GM12878 (cell line): ENCODE data around the gene TP53BP1. TPM values are rescaled to one million over a fixed set of nuclear protein-coding genes. Genes with fewer than 3 reads are reported as not detected.

ENCODE experiments used
- ATAC-seq: fragments of 200-7000 bp; cut with Tn5 transposase; 3 replicates; pipeline ENCODE4 v1.9.1; 2020; ENCODE audit warnings: mild to moderate bottlenecking, moderate library complexity
- BruUV-seq: library from RNA; stranded (reverse); fragments of 400-500 nt; replicated peaks from 2 replicates; lab custom pipeline; 2021; lab: Mats Ljungman, UMichigan
- CTCF ChIA-PET: fragments of 300-600 bp; sonication (Branson Sonifier 250); formaldehyde crosslinking; extraction: SDS; loops from one replicate; lab custom pipeline; 2021; ENCODE audit warnings: inconsistent platforms; lab: Yijun Ruan, JAX
- POLR2A ChIA-PET: fragments of 350-600 bp; formaldehyde crosslinking; extraction: SDS; loops from one replicate; lab custom pipeline; 2021; ENCODE audit warnings: inconsistent platforms; lab: Charles Lee
- RAD21 ChIA-PET: fragments of 300-600 bp; sonication (Branson Sonifier 250); formaldehyde crosslinking; loops from one replicate; lab custom pipeline; 2023; ENCODE audit warnings: antibody characterized with exemption; ENCODE audit not compliant: unreplicated experiment; lab: Charles Lee
- SMC1A ChIA-PET: fragments of 300-600 bp; sonication (Branson Sonifier 250); formaldehyde crosslinking; loops from one replicate; lab custom pipeline; 2023; ENCODE audit not compliant: unreplicated experiment, uncharacterized antibody; lab: Charles Lee
- DNase-seq: peaks from one replicate; pipeline ENCODE4 v3.0.0-alpha.2; 2011; ENCODE audit warnings: low read depth, low spot score
- FAIRE-seq: peaks from 3 replicates; lab custom pipeline; 2011; peaks lifted over from hg19 to GRCh38; lab: Jason Lieb, UNC
- H2AFZ ChIP-seq: 2 replicates; pipeline ENCODE4 v1.6.0; 2011; ENCODE audit warnings: low read depth, low read length, control low read depth; ENCODE audit not compliant: control insufficient read depth
- H3K27ac ChIP-seq: 2 replicates; pipeline ENCODE4 v1.5.1; 2011; ENCODE audit warnings: control low read depth; ENCODE audit not compliant: control insufficient read depth, insufficient read depth
- H3K27me3 ChIP-seq, 2 experiments: replicated peaks in 1 of 2; 2 replicates each; pipeline versions ENCODE4 v1.6.0 to v1.6.1; 2011; ENCODE audit warnings: low read length in 1 of 2; ENCODE audit not compliant: control insufficient read depth in 2 of 2, insufficient read depth in 2 of 2
- H3K36me3 ChIP-seq, 2 experiments: 2 replicates each; pipeline ENCODE4 v1.5.1; 2011; ENCODE audit warnings: low read length in 1 of 2; ENCODE audit not compliant: control insufficient read depth in 2 of 2, insufficient read depth in 2 of 2
- H3K4me1 ChIP-seq: 2 replicates; pipeline ENCODE4 v1.6.1; 2011; ENCODE audit warnings: mild to moderate bottlenecking, low read length, moderate library complexity, mixed read lengths; ENCODE audit not compliant: control insufficient read depth, insufficient read depth
- H3K4me2 ChIP-seq: 2 replicates; pipeline ENCODE4 v1.6.0; 2011; ENCODE audit warnings: control low read depth; ENCODE audit not compliant: control insufficient read depth, insufficient read depth
- H3K4me3 ChIP-seq: fragments of 200-600 bp; sonication (generic); 2 replicates; pipeline ENCODE4 v1.5.1; 2016
- H3K79me2 ChIP-seq: 2 replicates; pipeline ENCODE4 v1.6.0; 2011; ENCODE audit warnings: low read length; ENCODE audit not compliant: control insufficient read depth, insufficient read depth
- H3K9ac ChIP-seq: 2 replicates; pipeline ENCODE4 v1.8.0; 2011; ENCODE audit warnings: low read length, control low read depth, mixed read lengths; ENCODE audit not compliant: control insufficient read depth, insufficient read depth
- H3K9me3 ChIP-seq: replicated peaks from 3 replicates; pipeline ENCODE4 v1.5.1; 2011; ENCODE audit warnings: mild to moderate bottlenecking, low read length; ENCODE audit not compliant: control insufficient read depth, insufficient read depth
- H4K20me1 ChIP-seq: 2 replicates; pipeline ENCODE4 v1.6.0; 2011; ENCODE audit not compliant: control insufficient read depth, insufficient read depth
- ATF7 ChIP-seq: fragments of 450-650 bp; IDR thresholded peaks from 2 replicates; pipeline ENCODE4 v1.6.1; 2016; ENCODE audit warnings: low read depth, mild to moderate bottlenecking
- IKZF1 ChIP-seq: fragments of 450-650 bp; conservative IDR thresholded peaks from 2 replicates; pipeline ENCODE4 v1.6.1; 2017; ENCODE audit warnings: antibody characterized with exemption, mild to moderate bottlenecking
- MYB ChIP-seq: fragments of 150-350 bp; IDR thresholded peaks from 2 replicates; pipeline ENCODE4 v1.6.1; 2014; ENCODE audit warnings: mild to moderate bottlenecking, low read depth, low read length, borderline replicate concordance
- NFYA ChIP-seq: IDR thresholded peaks from 2 replicates; pipeline ENCODE4 v1.6.1; 2011; ENCODE audit warnings: low read depth, mild to moderate bottlenecking, low read length, improper control_type of control experiment, borderline replicate concordance
- NR2C2 ChIP-seq: IDR thresholded peaks from 2 replicates; pipeline ENCODE4 v1.6.1; 2011; ENCODE audit warnings: borderline replicate concordance, low read depth; ENCODE audit not compliant: control insufficient read depth, insufficient read length
- POLR2AphosphoS2 ChIP-seq: IDR thresholded peaks from 2 replicates; pipeline ENCODE4 v1.6.1; 2011; ENCODE audit warnings: low read depth, mild to moderate bottlenecking, low read length, improper control_type of control experiment, moderate library complexity
- POU2F2 ChIP-seq: IDR thresholded peaks from 3 replicates; pipeline ENCODE4 v1.6.1; 2011; ENCODE audit warnings: low read depth, mild to moderate bottlenecking, low read length, borderline replicate concordance
- SIX5 ChIP-seq: IDR thresholded peaks from 2 replicates; pipeline ENCODE4 v1.6.1; 2011; ENCODE audit warnings: mild to moderate bottlenecking, low read depth, low read length, moderate library complexity; ENCODE audit not compliant: severe bottlenecking
- SP1 ChIP-seq: IDR thresholded peaks from one replicate; pipeline ENCODE4 v1.6.1; 2011; ENCODE audit warnings: low read depth, low read length
- TCF3 ChIP-seq: IDR thresholded peaks from 2 replicates; pipeline ENCODE4 v1.6.1; 2012; ENCODE audit warnings: low read depth, mild to moderate bottlenecking, low read length, borderline replicate concordance; ENCODE audit not compliant: insufficient read depth
- ZSCAN29 ChIP-seq: fragments of 450-650 bp; IDR thresholded peaks from 2 replicates; pipeline ENCODE4 v1.6.1; 2017; ENCODE audit warnings: mild to moderate bottlenecking, moderate library complexity
- WGBS: methylation state at CpG from one replicate; pipeline ENCODE4 v1.1.6; 2016; ENCODE audit warnings: low lambda C conversion rate; ENCODE audit not compliant: insufficient replicate concordance, insufficient coverage; ENCODE audit errors: missing lambda C conversion rate; 5-methylcytosine and 5-hydroxymethylcytosine counted together
- in situ Hi-C: fragments of 300-500 bp; cut with MboI; formaldehyde crosslinking; loops from 9 replicates; pipeline ENCODE4 v1.14.3; 2018; ENCODE audit warnings: mixed read lengths
- intact Hi-C: fragments of 100-400 bp; cut with micrococcal nuclease; formaldehyde crosslinking; loops from one replicate; pipeline ENCODE4 v1.14.2; 2022; ENCODE audit not compliant: unreplicated experiment
- polyA plus RNA-seq, 11 experiments: library from polyadenylated mRNA; depleted of rRNA in 4 of 11; unstranded in 6 of 11; stranded (reverse) in 5 of 11; fragments of >200 nt; fragmentation: Nextera tagmentation in 4 of 11; fragmentation: Illumina TruSeq in 1 of 11; extraction: Ambion mirVana in 4 of 11; extraction: Trizol in 1 of 11; gene quantifications; 1 replicate in 1 of 11; 2 replicates in 10 of 11; pipeline versions ENCODE4 v1.2.1 to v1.2.3, GENCODE V29; 2011 to 2016; ENCODE audit warnings: inconsistent platforms in 2 of 11, missing spikeins in 2 of 11, low read depth in 1 of 11
- total RNA-seq, 4 experiments: library from RNA; depleted of rRNA in 3 of 4; stranded (reverse); fragments of >200 nt in 3 of 4; fragmentation: Illumina TruSeq in 1 of 4; extraction: Trizol in 1 of 4; gene quantifications; 2 replicates each; pipeline versions ENCODE4 v1.2.1 to v1.2.3, GENCODE V29; 2013 to 2021
- TF ChIP-seq, protein P1 (sequence below): fragments of 450-650 bp; IDR thresholded peaks from 2 replicates; pipeline ENCODE4 v1.6.1; 2017; ENCODE audit warnings: mild to moderate bottlenecking
- TF ChIP-seq, protein P2 (sequence below): fragments of 450-650 bp; IDR thresholded peaks from 2 replicates; pipeline ENCODE4 v1.6.1; 2017; ENCODE audit warnings: mild to moderate bottlenecking, moderate library complexity
- TF ChIP-seq, protein P3 (sequence below): fragments of 450-650 bp; IDR thresholded peaks from 2 replicates; pipeline ENCODE4 v1.6.1; 2016; ENCODE audit warnings: mild to moderate bottlenecking

TP53BP1 gene
- total and polyA plus RNA-seq, 10 of the 15 experiments (the other 5 are each of a cell fraction or from before 2014, with no cell fraction given) = 6.2 to 50.2 (median 19.3) TPM

DNA sequence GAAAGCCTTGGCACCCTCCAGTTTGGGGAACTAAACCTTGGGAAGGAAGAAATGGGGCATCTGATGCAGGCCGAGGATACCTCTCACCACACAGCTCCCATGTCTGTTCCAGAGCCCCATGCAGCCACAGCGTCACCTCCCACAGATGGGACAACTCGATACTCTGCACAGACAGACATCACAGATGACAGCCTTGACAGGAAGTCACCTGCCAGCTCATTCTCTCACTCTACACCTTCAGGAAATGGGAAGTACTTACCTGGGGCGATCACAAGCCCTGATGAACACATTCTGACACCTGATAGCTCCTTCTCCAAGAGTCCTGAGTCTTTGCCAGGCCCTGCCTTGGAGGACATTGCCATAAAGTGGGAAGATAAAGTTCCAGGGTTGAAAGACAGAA, 32.2 kb upstream of the TP53BP1 start:
- Histone ChIP-seq H3K9ac (no peak overlapping the region), H3K4me1 (no peaks in the 10 kb centered on the region), H3K36me3 (no peaks in the 10 kb centered on the region), H2AFZ (no peak overlapping the region), H3K79me2 (no peaks in the 10 kb centered on the region), H3K4me2 (no peak overlapping the region), H3K27ac (no peak overlapping the region), H3K4me3 (no peak overlapping the region), H3K27me3 (peaks cover 0 to 2% of the 10 kb centered on the region in 2 experiments; a peak in 2 of 4 replicates), H4K20me1 (no peaks in the 10 kb centered on the region), H3K9me3 (no peaks in the 10 kb centered on the region)
- ATAC-seq (no peak), DNase-seq (no peak), FAIRE-seq (no peak)
- in situ Hi-C loops (no loop called here), intact Hi-C loops (no loop called here)
- TF ChIP-seq NR2C2 (no peak), IKZF1 (no peak), POU2F2 (no peak), TCF3 (no peak), SP1 (no peak), ZSCAN29 (no peak), POLR2AphosphoS2 (no peak), ATF7 (no peak), NFYA (no peak), SIX5 (no peak), MYB (no peak)
- TF ChIP-seq, protein P1, sequence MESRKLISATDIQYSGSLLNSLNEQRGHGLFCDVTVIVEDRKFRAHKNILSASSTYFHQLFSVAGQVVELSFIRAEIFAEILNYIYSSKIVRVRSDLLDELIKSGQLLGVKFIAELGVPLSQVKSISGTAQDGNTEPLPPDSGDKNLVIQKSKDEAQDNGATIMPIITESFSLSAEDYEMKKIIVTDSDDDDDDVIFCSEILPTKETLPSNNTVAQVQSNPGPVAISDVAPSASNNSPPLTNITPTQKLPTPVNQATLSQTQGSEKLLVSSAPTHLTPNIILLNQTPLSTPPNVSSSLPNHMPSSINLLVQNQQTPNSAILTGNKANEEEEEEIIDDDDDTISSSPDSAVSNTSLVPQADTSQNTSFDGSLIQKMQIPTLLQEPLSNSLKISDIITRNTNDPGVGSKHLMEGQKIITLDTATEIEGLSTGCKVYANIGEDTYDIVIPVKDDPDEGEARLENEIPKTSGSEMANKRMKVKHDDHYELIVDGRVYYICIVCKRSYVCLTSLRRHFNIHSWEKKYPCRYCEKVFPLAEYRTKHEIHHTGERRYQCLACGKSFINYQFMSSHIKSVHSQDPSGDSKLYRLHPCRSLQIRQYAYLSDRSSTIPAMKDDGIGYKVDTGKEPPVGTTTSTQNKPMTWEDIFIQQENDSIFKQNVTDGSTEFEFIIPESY = no peak
- TF ChIP-seq, protein P2, sequence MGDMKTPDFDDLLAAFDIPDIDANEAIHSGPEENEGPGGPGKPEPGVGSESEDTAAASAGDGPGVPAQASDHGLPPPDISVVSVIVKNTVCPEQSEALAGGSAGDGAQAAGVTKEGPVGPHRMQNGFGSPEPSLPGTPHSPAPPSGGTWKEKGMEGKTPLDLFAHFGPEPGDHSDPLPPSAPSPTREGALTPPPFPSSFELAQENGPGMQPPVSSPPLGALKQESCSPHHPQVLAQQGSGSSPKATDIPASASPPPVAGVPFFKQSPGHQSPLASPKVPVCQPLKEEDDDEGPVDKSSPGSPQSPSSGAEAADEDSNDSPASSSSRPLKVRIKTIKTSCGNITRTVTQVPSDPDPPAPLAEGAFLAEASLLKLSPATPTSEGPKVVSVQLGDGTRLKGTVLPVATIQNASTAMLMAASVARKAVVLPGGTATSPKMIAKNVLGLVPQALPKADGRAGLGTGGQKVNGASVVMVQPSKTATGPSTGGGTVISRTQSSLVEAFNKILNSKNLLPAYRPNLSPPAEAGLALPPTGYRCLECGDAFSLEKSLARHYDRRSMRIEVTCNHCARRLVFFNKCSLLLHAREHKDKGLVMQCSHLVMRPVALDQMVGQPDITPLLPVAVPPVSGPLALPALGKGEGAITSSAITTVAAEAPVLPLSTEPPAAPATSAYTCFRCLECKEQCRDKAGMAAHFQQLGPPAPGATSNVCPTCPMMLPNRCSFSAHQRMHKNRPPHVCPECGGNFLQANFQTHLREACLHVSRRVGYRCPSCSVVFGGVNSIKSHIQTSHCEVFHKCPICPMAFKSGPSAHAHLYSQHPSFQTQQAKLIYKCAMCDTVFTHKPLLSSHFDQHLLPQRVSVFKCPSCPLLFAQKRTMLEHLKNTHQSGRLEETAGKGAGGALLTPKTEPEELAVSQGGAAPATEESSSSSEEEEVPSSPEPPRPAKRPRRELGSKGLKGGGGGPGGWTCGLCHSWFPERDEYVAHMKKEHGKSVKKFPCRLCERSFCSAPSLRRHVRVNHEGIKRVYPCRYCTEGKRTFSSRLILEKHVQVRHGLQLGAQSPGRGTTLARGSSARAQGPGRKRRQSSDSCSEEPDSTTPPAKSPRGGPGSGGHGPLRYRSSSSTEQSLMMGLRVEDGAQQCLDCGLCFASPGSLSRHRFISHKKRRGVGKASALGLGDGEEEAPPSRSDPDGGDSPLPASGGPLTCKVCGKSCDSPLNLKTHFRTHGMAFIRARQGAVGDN = no peak
- TF ChIP-seq, protein P3, sequence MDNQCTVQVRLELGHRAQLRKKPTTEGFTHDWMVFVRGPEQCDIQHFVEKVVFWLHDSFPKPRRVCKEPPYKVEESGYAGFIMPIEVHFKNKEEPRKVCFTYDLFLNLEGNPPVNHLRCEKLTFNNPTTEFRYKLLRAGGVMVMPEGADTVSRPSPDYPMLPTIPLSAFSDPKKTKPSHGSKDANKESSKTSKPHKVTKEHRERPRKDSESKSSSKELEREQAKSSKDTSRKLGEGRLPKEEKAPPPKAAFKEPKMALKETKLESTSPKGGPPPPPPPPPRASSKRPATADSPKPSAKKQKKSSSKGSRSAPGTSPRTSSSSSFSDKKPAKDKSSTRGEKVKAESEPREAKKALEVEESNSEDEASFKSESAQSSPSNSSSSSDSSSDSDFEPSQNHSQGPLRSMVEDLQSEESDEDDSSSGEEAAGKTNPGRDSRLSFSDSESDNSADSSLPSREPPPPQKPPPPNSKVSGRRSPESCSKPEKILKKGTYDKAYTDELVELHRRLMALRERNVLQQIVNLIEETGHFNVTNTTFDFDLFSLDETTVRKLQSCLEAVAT = no peak
- no TSS peak for BruUV-seq
- POLR2A ChIA-PET = no interaction called here
- RAD21 ChIA-PET = no interaction called here
- CTCF ChIA-PET = no interaction called here
- SMC1A ChIA-PET = no interaction called here
- 35% methylated on average over 4 of the region's 4 CpGs for WGBS
